ENCODE data around the gene BRD2.

DNA sequence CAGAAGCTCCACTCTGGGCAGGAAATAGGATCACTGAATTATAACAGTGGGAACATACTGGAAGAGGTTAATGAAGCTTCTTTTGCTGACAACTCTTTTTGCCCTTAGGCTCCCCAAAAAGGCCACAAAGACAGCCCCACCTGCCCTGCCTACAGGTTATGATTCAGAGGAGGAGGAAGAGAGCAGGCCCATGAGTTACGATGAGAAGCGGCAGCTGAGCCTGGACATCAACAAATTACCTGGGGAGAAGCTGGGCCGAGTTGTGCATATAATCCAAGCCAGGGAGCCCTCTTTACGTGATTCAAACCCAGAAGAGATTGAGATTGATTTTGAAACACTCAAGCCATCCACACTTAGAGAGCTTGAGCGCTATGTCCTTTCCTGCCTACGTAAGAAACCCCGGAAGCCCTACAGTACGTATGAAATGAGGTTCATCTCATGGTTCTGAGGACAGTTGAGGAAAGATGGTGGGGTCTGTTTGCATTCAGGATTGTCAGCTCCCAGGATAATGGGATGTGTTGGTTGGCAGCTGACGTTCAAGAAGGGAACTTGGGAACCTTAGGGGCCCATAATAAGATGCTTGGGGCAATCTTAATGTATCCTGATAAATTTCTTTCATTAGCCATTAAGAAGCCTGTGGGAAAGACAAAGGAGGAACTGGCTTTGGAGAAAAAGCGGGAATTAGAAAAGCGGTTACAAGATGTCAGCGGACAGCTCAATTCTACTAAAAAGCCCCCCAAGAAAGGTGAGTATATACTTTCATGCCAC, 11.5 kb downstream of the BRD2 start:
- TF ChIP-seq, protein P1, sequence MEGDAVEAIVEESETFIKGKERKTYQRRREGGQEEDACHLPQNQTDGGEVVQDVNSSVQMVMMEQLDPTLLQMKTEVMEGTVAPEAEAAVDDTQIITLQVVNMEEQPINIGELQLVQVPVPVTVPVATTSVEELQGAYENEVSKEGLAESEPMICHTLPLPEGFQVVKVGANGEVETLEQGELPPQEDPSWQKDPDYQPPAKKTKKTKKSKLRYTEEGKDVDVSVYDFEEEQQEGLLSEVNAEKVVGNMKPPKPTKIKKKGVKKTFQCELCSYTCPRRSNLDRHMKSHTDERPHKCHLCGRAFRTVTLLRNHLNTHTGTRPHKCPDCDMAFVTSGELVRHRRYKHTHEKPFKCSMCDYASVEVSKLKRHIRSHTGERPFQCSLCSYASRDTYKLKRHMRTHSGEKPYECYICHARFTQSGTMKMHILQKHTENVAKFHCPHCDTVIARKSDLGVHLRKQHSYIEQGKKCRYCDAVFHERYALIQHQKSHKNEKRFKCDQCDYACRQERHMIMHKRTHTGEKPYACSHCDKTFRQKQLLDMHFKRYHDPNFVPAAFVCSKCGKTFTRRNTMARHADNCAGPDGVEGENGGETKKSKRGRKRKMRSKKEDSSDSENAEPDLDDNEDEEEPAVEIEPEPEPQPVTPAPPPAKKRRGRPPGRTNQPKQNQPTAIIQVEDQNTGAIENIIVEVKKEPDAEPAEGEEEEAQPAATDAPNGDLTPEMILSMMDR (conservative IDR thresholded peaks at IDR 0.05), result no peak
- TF ChIP-seq ZFX (IDR thresholded peaks at IDR 0.05), result no peak

Data from C4-2B (cell line).